Epidermal melanocyte (primary cell): ENCODE results near the gene CBLN3.
"Not testable (repeated sequence)": the region's sequence is repeated elsewhere in the genome, so short reads cannot be mapped to it uniquely, and the experiment has no call there.

Experiments
- DNase-seq: peaks from one replicate; pipeline ENCODE4 v3.0.0; 2011; ENCODE audit warnings: low spot score; ENCODE audit not compliant: insufficient read length

CBLN3 gene

DNA sequence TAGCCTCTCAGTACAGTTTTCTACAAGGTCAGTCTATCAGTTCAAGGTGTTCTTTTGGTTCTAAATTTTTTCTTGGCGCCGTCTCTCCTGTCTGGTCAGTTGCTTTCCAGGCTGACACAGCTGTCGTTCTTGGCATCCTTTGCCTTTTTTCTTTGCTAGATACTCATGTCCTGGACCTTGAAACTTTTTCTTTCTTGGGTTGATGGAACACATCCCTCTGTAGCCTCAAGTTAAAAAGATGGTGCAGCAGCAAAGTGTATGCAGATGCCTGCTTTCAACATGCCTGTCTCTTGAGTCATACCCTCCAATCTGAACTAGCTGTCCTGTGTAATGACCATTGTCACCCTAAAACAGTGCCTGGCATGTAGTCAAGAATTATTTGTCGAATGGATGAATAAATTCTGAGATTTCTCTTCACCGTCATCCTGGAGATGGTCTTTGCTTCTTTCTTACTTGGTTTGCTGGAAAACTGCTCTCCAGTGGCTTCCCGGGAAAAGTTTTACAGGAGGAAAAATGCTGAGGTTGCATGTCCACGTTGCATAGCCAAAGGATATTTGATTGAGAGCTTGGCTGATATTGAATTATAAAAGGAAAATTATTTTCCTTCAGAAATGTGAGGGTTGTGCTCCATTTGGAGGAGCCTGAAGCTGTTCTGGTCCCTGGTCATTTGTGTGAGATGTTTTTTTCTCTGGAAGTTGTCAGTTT is 26.0 kb downstream of the CBLN3 start:
- no peak for DNase-seq

DNA sequence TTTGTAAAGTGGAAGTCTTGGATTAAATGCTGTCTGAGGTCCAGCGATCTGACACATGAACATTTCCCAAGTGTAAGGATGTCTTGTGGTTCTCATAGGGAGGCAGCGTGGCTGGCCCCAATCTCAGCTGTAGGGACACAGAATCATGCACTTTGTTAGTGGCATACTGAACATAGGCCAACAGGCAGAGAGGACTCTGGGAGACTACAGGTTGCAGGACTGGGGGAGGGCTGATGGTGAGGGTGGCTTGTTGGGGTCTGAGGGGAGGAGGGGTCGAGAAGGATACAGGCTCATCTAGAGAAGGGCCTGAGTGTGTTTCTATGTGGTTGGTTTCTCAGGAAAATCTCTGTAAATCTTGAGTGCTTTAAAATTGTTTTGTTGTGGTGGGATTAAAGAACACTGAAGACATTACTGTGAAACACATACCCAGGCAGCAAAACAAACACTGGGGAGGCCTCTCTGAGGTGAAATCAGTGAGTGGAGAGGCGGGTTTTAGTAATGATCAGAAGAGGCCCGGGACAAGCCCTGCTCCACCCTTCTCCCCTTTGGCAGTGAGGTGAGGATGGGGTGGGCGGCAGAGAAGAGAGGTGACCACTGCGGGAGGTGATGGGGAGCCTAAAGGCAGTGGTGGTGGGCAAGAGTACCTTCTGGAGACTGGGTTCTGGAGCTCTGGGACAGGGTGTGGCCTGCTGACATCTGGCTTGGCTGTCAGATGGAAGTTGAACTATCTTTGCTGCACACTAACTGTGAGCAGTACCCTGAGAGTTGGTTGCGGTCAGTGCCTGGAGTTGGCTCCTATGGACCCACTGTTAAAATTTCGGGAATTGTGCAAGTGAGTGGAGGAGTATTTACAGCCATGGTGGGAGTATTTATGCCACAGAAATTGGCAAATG is 27.4 kb downstream of the CBLN3 start:
- no peak for DNase-seq

DNA sequence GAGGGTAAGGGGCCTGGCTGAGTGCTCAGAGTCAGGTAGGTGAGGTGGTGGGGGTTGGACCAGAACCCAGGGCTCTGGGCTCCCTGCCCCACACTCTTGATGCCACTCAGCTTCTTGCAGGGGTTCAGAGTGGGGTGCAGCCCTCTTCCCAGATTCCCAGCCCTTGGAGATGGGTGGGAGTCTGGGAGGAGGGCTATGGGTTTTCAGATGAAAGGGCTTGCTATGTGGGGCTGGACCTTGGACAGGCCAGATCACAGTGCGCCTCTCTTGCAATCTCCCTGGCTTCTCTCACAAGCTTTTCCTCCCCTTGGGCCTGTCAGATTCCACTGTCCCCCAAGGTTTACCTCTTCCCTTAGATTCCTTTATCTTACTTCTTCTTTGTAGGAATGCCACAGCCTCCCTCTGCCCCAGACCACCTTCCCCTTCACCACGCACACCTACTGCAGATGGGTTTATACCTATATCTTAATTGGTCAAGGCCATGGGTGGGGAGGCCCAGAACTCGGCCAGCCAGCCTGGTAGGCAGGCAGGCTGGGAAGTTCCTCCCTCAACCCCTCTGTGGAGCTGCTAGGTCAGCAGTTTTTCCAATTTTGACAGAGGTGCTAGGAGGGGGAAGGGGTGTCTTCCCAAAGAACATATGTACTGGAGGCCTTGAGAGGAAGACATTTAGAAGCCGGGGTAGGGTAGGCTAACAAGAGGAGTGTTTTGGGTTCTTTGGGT is 29.3 kb downstream of the CBLN3 start:
- DNase-seq = no peak

DNA sequence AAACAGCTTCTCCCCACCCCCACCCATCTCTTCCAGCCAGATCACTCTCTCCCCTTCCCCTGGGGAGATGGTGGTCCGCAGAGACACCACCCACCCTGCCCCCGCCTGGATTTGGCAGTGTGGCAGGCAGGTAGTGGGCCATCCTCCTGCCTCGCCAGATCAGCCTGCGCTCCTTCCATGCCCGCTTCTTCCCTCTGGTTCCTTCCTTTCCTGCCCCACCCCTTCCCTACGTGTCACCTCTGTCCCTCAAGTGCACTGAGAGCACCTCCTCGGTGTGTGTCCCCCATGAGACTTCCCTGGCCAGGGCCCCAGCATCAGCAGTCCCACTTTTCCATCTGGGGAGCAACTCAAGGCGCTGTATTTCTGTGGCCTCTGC is 30.0 kb downstream of the CBLN3 start:
- DNase-seq = no peak

DNA sequence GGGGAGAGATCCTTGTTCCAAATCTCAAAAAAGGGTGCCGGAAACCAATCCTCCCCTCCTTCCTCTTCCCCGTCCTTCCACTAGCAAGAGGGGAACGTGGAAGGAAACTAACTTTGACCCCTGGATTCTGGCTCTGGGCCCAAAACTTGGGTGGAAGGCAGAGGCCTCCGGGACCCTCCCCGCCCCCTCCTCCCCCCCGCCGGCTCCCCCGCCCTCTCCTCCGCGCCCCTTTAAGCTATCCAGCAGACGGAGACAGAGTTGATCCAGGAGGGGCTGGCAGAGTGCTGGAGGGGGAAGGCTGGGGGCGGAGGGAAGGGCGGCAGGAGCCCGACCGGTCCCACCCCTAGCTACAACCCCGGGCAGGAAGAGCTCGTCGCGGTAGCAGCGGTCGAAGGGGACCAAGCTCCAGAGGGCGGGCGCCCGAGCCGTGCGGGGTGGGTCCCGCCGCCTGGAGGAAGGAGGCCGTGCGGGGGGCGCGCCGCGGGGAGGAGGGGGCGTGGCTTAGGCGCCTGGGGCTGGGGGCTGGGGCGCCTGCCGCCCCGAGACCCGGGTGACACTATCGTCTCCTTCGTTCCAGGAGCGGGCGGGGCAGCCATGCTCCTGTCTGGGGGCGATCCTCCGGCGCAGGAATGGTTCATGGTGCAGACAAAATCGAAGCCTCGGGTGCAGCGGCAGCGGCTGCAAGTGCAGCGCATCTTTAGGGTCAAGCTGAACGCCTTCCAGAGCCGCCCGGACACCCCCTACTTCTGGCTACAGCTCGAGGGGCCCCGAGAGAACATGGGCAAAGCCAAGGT is 30.6 kb downstream of the CBLN3 start, which contains the start of gene NYNRIN:
Gene NYNRIN, plus strand, starts transcription at position 351 of the 794 bp plus-strand sequence. Its CDS starts 244 bp downstream, at position 595.
- DNase-seq = no peak

DNA sequence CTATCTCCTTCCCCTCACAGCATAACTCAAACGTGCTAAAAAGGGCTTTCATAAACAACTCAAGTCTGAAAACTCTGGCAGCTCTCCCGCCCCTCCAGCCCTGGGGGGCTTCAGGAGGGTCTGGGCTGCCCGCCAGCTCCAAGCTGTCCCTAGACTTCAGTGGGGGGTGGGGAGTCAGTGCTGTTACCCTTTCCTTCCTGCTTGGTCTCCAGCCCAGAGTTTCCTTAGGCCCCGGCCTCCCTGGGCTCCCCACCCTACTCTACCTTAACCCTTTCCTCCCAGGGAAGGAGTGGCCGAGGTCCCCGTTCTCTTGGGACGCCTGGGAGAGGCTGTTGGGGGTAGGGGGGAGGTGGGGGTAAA is 31.2 kb downstream of the CBLN3 start:
- DNase-seq = no peak

DNA sequence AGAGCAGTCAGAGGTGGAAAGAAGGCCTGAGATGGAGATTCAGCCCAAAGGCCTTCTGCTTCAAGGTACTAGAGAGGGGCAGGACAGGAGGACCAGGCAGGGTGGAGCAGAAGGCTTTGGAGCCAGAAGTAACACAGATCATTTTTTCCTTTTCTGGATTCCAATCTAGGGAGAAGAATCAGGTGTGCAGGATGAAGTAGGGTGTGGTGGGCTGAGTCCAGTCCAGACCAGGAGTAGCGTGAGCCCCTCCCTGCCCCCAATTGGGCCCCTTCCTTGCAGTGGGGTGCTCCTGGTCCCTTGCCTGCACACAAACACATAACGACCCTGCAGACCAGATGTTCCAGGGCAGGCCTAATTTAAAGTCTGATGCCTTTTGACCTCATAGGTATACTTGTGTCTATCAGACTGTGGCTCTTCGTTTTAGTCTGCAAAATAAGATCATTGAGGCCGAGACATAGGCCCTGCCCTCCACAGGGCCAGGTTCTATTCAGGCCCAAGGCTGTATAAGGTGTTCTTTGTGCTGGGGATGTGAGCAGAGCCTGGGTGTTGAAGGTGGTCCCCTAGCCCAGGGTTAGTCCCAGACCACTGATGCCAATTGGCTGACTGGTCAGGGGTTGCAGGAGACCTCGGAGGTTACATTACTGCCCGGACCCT is 31.7 kb downstream of the CBLN3 start:
- DNase-seq = no peak

DNA sequence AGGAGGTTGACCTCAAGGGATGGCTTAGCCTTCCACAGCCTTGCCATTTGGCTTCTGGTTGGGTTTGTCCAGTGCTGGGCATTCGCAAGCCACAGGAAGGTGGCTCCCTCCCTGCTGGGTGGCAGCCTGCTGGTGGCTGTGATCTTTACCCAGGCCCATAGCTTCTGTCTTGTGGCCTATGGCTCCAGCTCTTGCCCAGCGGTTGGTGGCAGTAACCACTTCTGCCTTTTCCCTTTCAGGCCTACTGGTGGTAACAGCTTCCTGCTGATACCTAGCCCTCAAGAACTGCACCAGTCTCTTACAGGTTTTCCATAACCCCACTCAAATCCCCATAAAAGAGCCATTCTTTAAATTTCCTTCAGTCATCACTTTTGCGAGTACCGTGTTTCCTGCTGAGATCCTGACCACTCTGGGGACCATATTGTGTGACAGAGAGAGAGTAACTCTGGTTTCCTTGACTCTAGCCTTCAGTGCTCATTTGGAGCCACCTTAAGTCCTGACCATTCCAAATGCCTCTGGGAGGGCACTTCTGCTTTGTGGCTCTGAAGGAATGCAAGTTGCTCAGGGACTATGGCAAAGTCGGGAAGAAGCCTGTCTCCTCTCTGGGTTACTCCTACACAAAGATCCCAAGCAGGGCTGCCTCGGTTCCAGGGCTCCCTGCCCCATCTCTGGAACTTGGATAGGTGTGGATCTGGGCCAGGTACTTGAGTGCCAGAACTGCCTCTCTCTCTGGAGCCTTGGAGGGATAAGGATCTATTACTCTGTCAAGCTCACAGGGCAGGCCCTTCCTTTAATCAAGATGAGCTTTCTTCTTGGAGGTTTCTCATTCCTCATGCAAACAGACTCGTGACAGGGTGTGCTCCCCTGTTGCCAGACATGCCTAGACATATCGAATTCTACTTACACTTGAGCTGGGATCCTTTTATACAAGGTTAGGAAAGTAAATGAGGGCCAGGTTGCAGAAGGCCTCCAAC is 33.6 kb downstream of the CBLN3 start:
- DNase-seq = no peak

DNA sequence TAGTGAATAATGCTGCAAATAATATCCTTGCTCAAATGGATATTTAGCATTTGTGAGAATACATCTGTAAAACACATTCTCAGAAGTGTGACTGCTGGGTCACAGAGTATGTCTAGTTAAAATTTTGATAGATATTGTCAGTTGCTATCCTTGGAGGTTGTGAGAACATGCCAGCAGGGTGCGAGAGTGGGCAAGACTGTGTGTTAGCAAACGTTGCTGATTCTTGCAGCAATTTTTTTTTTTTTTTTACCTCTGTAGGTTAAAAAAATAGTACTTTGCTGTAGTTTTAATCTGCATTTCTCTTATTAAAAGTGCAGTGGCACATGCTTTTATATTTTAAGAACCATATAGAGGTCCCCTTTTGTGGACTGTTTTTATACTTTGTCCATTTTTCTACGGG is 35.2 kb downstream of the CBLN3 start:
- no peak for DNase-seq

DNA sequence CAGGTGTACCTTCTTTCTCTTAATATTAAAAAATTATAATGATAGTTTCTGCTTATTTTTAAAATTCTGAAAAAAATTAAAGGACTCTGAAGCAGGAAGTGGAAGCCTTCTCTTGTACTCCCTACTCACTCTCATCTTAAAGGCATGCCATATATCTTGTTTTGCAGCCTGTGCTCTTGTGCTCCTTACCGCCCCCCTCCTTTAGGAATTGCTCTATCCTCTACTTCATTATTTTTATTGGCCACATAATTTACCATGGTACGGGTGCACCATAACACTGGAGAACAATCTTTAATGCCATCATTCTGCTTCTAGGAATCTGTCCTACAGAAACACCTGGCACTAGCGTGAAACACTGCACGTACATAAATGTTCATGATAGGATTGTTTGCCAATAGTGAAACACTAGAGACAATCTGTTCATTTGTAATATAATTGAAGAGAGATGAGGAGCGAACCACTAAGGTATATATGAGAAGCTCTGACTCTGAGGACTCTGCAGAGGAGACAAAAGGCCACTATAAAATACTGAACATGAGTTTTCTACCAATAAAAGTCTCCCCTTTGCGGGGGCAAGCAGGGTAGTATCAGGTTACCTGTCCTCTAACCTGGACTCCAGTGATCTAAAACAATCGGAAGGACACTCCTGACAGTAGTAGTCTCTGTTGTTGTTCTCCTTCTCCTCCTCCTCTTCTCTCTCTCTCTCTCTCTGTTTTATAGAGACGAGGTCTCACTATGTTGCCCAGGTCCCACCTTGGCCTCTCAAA is 37.0 kb downstream of the CBLN3 start:
- DNase-seq = no peak

DNA sequence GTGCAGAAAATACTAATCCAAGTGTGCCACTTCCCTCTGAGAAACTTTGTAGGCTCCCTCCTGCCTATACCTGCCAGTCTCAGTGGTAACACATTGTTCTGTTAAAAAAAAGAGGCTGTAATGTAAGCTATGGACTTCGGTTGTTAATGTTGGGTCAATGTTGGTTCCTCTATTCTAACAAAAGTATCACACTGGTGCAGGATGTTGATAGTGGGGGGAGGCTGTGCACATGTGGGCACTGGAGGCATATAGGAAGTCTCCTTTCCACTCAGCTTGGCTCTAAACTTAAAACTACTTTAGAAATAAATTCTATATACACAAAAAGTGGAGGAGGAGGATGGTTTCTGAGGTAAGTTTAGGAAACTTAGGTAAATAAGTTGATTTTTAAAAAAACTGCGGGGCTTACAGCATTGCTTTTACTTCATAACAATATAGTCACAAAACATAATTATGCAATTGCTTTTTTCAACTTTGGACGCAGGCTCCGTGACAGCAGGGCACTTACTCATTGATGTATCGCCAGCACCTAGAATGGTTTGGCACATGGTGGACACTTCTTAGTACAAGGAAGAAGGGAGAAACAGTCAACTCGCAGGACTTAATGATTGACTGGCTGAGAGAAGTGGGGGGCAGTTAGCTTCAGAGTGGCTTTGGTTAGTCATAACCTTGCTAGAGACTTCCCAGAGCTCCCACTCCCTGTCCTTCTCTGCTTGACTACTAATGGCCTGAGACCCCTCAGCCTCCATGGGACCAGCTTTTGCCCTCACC is 38.6 kb downstream of the CBLN3 start:
- DNase-seq = no peak

DNA sequence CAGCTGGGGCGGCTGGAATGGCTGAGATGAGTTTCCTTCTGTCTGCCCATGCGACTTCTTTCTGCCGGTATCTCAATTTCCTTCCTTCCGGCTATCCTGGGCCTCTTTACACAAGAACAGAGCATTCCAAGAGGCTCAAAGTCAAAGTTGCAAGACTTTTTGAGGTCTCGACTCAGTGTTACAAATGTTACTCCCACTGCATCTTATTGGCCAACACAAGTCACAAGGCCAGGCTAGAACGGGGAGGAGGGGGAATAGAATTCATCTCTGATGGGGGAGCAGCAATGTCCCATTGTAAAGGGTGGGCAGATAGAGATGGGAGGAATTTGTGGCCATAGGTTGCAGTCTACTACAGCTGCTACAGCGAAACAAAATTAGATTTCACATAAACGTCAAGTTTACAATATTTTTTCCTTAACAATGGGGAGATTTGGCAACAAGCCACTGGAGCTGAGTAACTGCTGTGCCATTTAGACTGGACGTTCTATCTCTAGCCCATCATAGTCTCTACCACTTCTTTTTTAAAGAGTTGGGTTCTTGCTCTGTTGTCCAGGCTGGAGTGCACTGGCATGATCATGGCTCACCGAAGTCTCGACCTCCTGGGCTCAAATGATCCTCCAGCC is 40.1 kb downstream of the CBLN3 start:
- no peak for DNase-seq

DNA sequence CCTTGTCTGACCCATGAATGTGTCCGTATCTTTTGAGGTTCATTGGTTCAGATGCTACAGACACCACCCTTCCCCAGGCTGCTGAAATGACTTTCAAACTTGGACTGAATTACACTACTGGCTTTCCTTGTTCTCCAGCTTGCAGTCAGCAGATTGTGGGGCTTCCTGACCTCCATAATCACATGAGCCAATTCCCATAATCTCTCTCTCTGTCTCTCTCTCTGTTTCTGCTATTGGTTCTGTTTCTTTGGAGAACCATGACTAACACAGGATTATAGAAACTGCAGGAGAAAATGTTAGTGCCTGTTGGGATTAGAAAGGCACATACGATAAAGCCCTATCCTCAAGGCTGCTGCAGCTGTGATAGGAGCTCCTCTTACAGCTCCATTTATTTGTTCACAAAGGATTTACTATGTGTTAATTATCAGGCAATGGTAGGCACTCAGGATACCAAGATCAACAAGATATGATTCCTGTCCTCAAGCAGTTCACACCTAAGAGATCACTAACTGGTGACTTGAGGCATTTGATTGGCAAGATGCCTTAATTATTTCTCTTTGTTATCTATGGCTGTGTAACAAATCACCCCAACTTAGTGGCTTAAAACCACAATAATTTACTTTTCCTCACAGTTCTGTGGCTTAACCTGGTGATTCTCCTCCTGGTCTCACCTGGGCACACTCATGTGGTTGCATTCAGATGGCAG is 40.8 kb downstream of the CBLN3 start:
- no peak for DNase-seq

DNA sequence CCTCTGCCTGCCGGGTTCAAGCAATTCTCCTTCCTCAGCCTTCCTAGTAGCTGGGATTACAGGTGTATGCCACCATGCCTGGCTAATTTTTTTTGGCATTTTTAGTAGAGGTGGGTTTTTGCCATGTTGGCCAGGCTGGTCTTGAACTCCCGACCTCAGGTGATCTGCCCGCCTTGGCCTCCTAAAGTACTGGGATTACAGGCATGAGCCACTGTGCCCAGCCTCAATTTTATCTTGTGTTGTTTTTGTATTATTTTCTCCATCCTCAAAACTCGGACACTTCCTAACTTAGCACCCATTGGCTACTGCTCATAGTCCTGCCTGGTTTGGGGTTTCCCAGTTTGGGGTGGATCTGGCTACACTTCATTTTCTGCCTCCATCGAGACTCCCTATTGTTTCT is 41.9 kb downstream of the CBLN3 start:
- not testable (repeated sequence) for DNase-seq

DNA sequence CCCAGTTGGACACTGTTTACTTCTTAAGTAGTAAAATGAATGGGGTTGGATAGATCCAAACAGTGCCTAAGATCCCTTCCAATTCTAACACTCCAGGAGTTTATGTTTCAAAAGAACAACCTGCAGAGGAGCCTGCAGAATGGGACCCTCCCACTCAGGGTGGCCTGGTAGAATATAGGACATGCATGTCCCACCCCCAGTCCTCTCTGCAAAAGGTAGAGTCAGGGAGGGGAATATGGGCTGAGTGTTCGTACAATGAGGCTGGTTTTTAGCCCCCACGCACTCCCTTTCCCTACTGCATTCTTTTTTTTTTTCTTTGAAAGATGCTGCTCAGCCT is 42.5 kb downstream of the CBLN3 start:
- no peak for DNase-seq

DNA sequence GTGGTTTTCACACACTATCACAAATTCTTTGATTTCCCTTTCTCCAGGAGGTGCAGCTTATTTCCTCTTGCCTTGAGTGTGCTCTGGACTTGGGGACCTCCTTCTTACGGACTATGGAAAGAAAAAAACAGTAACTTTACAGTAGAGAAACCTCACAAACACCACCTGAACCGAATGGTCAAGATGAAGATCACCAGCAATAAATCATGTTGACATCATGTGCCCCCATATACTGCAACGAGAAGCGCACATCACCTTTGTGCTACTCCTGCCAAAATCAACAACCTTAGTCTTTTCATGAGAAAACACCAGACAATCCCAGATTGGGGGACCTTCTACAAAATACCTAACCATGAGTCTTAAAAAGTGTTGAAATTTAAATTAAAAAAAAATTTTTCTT is 43.9 kb downstream of the CBLN3 start:
- DNase-seq = no peak

DNA sequence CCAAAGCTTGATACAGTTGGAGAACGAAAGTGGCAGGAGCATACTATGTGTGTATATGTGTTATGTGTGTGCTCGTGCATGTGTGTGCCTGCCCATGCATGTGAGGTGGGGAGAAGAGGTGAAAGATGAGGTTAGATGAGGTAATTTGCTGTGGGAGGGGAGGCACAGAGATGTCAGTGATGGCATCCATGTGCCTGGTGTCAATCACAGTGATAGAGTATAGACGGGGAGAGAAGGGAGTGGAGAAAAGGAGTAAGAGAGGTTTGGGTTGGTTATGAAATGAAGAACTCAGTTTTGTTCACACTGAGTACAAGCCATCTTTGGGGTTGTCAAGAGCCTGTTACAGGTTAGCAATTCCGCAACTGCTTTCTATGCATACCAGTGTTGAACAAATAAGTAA is 45.3 kb downstream of the CBLN3 start:
- no peak for DNase-seq
